T-helper 2 cell treated with Interferon-gamma antibody and Interleukin-4, amounts not matched to agents 5 μg/mL and 100 μg/mL, for 36 hours (primary cell): ENCODE data around the gene PNMA3.
"Not testable (repeated sequence)": the region's sequence is repeated elsewhere in the genome, so short reads cannot be mapped to it uniquely, and the experiment has no call there.

Source experiments
- DNase-seq: peaks from one replicate; pipeline ENCODE4 v3.0.0; 2021; ENCODE audit warnings: low spot score
- H3K27ac Mint-ChIP-seq: one replicate; pipeline ENCODE4 v1.8.0; 2021; ENCODE audit warnings: mild to moderate bottlenecking, mixed read lengths
- H3K27me3 Mint-ChIP-seq: one replicate; pipeline ENCODE4 v1.8.0; 2021; ENCODE audit warnings: low read depth, mixed read lengths
- H3K36me3 Mint-ChIP-seq: one replicate; pipeline ENCODE4 v1.8.0; 2021; ENCODE audit warnings: low read depth, mixed read lengths
- H3K4me1 Mint-ChIP-seq: one replicate; pipeline ENCODE4 v1.8.0; 2021; ENCODE audit warnings: low read depth, mixed read lengths
- H3K4me3 Mint-ChIP-seq: one replicate; pipeline ENCODE4 v1.8.0; 2022; ENCODE audit warnings: mild to moderate bottlenecking, moderate library complexity, mixed read lengths
- H3K9me3 Mint-ChIP-seq: one replicate; pipeline ENCODE4 v1.8.0; 2021; ENCODE audit warnings: mixed read lengths

PNMA3 gene

DNA sequence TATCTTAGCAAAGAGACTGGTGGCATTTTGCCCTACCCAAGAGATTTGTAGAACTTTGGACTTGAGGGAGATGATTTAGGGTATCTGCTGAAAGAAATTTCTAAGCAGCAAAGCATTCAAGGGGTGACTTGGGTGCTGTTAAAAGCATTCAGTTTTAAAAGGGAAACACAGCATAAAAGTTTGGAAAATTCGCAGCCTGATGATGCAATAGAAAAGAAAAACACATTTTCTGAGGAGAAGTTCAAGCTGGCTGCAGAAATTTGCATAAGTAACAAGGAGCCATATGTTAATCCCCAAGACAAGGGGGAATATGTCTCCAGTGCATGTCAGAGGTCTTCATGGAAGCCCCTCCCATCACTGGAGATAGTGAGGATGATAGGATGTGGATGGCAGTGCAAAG, 48.7 kb downstream of the PNMA3 start:
- H3K27me3 Mint-ChIP-seq, H3K4me3 Mint-ChIP-seq, H3K27ac Mint-ChIP-seq, H3K36me3 Mint-ChIP-seq, H3K4me1 Mint-ChIP-seq, DNase-seq: not testable (repeated sequence)
- peaks cover 22% of the 10 kb centered on the region for H3K9me3 Mint-ChIP-seq

DNA sequence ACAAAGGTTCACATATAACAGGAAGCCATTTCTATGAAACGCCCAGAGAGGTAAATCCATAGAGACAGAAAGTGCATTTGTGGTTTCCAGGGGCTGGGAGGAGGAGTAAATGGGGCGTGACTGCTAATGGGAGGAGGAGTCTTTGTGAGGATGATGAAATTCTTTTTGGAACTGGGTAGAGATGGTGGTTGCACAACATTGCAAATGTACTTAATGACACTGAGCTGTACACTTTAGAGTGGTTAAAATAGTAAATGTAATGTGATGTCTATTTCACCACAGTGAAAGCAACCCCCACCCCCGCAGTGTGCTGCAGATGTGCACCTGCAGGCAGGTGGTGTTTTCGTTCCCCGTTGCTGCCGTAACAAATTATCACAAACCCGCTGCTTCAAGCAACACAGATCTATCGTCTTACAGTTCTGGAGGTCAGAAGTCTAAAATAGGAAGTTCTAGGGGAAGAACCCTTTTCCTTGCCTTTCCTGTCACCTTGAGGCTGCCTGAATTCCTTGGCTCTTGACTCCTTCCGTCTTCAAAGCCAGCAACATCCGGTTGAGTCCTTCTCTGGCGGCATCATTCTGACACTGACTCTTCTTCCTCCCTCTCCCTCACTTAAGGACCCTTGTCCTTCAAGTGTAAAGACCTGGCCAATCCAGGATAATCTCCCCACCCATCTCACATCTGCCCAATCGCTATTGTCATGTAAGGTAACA, 50.0 kb downstream of the PNMA3 start:
- not testable (repeated sequence) for H3K4me1 Mint-ChIP-seq, H3K27me3 Mint-ChIP-seq, DNase-seq, H3K36me3 Mint-ChIP-seq, H3K4me3 Mint-ChIP-seq
- peaks cover 22% of the 10 kb centered on the region for H3K9me3 Mint-ChIP-seq
- H3K27ac Mint-ChIP-seq = peak overlapping the region; percentile 84
